Measurements from ENCODE around the gene SASH3.

Gene SASH3

GRCh38 chrX:129760155-129760554, 19.6 kb upstream of the SASH3 start:
- DNase-seq, result no peak

- DNase-seq, result no peak
These were observed 18.8 kb upstream of the SASH3 start for GRCh38 chrX:129760981-129761380.

- DNase-seq, result no peak
These were observed 18.2 kb upstream of the SASH3 start for GRCh38 chrX:129761596-129761995.

GRCh38 chrX:129762448-129762847, 17.3 kb upstream of the SASH3 start:
- no peak for DNase-seq

- DNase-seq, result no peak
These were observed 16.1 kb upstream of the SASH3 start for GRCh38 chrX:129763666-129764065.

GRCh38 chrX:129768186-129768585, 11.6 kb upstream of the SASH3 start:
- DNase-seq, result no peak

- no peak for DNase-seq
These were observed 10.9 kb upstream of the SASH3 start for GRCh38 chrX:129768586-129769466.

GRCh38 chrX:129769467-129770154, 10.1 kb upstream of the SASH3 start:
- no peak for DNase-seq

- no peak for DNase-seq
These were observed 8.3 kb upstream of the SASH3 start for GRCh38 chrX:129771266-129771995.

GRCh38 chrX:129772796-129773431, 6.8 kb upstream of the SASH3 start:
- no peak for DNase-seq

GRCh38 chrX:129773649-129774458, 5.9 kb upstream of the SASH3 start:
- DNase-seq, result no peak

GRCh38 chrX:129777218-129778030, 2.3 kb upstream of the SASH3 start:
- no peak for DNase-seq

- DNase-seq, result no peak
These were observed 570 bp upstream of the SASH3 start for GRCh38 chrX:129779086-129779672.

GRCh38 chrX:129780441-129781105, 824 bp downstream of the SASH3 start:
- DNase-seq, result no peak

- no peak for DNase-seq
These were observed 1.5 kb downstream of the SASH3 start for GRCh38 chrX:129781134-129781672.

GRCh38 chrX:129781680-129782495, 2.1 kb downstream of the SASH3 start:
- no peak for DNase-seq

- no peak for DNase-seq
These were observed 3.0 kb downstream of the SASH3 start for GRCh38 chrX:129782706-129783105.

GRCh38 chrX:129783291-129783713, 3.6 kb downstream of the SASH3 start:
- DNase-seq, result no peak

- no peak for DNase-seq
These were observed 4.6 kb downstream of the SASH3 start for GRCh38 chrX:129784371-129784770.
